ENCODE results near the gene NAGA.

The NAGA gene

GRCh38 chr22:42018224-42018623 is 52.4 kb downstream of the NAGA start:
- no peaks in the 10 kb centered on the region for H4K20me1 ChIP-seq
- H3K36me3 ChIP-seq: no peaks in the 10 kb centered on the region
- peaks cover 0 to 12% (median 4%) of the 10 kb centered on the region in 10 experiments; a peak in 12 of 20 replicates for H3K4me1 ChIP-seq
- H3K27ac ChIP-seq: no peak overlapping the region
- H3K27me3 ChIP-seq: no peaks in the 10 kb centered on the region
- no peak overlapping the region for H3K4me3 ChIP-seq
- no peak overlapping the region for H3K9ac ChIP-seq
- no peak for TF ChIP-seq Cebpa-rat (IDR thresholded peaks at IDR 0.05)
- H3K9me3 ChIP-seq (replicated peaks in 1 of 11): no peaks in the 10 kb centered on the region
- no peak overlapping the region for H3K4me2 ChIP-seq

GRCh38 chr22:42016111-42016510 is 54.5 kb downstream of the NAGA start:
- H3K36me3 ChIP-seq: no peaks in the 10 kb centered on the region
- no peaks in the 10 kb centered on the region for H3K4me1 ChIP-seq
- H3K4me3 ChIP-seq: no peak overlapping the region
- peaks cover 6 to 8% (median 8%) of the 10 kb centered on the region in 11 experiments; a peak in 21 of 22 replicates for H3K9me3 ChIP-seq (replicated peaks in 1 of 11)
- TF ChIP-seq Cebpa-rat (IDR thresholded peaks at IDR 0.05): no peak
- H3K27me3 ChIP-seq: no peaks in the 10 kb centered on the region
- H3K9ac ChIP-seq: no peak overlapping the region
- no peaks in the 10 kb centered on the region for H4K20me1 ChIP-seq
- no peak overlapping the region for H3K27ac ChIP-seq
- H3K4me2 ChIP-seq: no peak overlapping the region

GRCh38 chr22:42013385-42013784 is 57.2 kb downstream of the NAGA start:
- Histone ChIP-seq H3K9me3 (replicated peaks in 1 of 11) (peaks cover 31 to 36% (median 33%) of the 10 kb centered on the region in 11 experiments), H4K20me1 (no peaks in the 10 kb centered on the region), H3K4me2 (no peak overlapping the region), H3K9ac (no peak overlapping the region), H3K36me3 (no peaks in the 10 kb centered on the region), H3K4me1 (no peaks in the 10 kb centered on the region), H3K27ac (no peak overlapping the region), H3K27me3 (no peaks in the 10 kb centered on the region), H3K4me3 (no peak overlapping the region)
- TF ChIP-seq Cebpa-rat (IDR thresholded peaks at IDR 0.05): no peak

GRCh38 chr22:42010778-42011177 is 59.8 kb downstream of the NAGA start:
- Histone ChIP-seq H3K4me1 (no peaks in the 10 kb centered on the region), H3K9me3 (replicated peaks in 1 of 11) (peaks cover 31 to 45% (median 42%) of the 10 kb centered on the region in 11 experiments), H3K4me2 (no peak overlapping the region), H4K20me1 (no peaks in the 10 kb centered on the region), H3K27me3 (no peaks in the 10 kb centered on the region), H3K27ac (no peak overlapping the region), H3K9ac (no peak overlapping the region), H3K4me3 (no peak overlapping the region), H3K36me3 (no peaks in the 10 kb centered on the region)
- no peak for TF ChIP-seq Cebpa-rat (IDR thresholded peaks at IDR 0.05)

Data from BLaER1 treated with 17β-estradiol and CSF1 and Interleukin-3, amounts not matched to agents 10 nM and 100 nM (cell line).